GM19468 (cell line): ENCODE results near the gene SIRT2.

Experiments
- ATAC-seq: cut with Tn5 transposase; IDR thresholded peaks from one replicate; pipeline ENCODE4 v1.9.1; 2021; ENCODE audit warnings: mild to moderate bottlenecking, moderate library complexity, moderate number of reproducible peaks; ENCODE audit not compliant: unreplicated experiment; ENCODE audit errors: extremely low read depth

Gene SIRT2

GRCh38 chr19:38921420-38922274 lies 22.2 kb upstream of the SIRT2 start:
- ATAC-seq = no peak

GRCh38 chr19:38920602-38921419 lies 21.4 kb upstream of the SIRT2 start:
- ATAC-seq = no peak

DNA sequence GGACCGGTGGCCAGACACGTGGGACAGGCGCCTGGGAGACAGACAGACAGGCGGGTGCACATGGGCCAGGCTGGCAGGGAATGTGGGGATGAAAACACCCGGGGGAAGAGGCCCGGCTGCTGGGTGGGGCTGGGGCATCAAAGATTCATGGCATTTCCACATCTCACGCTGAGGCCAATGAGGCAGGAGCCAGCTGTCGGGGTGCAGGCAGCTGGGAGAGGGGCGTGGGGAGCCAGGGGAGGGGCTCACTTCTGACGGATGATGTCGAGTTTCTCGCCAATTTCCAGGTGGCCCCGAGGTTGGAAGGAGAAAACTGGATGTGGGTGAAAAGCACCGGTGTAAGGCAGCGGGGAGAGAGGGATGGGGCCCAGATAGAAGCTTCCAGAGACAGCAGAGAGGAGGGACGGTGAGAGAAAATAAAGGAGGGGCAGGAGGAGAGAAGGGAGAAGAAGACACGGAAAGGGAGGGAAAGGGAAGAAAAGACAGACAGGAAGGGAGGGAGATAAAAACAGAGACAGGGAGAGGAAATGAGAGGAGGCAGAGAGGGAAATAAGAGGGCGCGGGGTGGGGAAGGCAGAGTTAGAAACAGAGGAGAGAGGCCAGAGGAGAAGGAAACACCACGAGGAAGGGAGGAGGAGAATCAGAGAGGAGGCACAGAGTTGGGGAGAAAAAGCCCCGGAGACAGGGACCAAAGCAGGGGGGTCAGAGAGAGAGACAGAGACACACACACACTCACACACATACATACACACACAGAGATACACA lies 20.6 kb upstream of the SIRT2 start:
- no peak for ATAC-seq

DNA sequence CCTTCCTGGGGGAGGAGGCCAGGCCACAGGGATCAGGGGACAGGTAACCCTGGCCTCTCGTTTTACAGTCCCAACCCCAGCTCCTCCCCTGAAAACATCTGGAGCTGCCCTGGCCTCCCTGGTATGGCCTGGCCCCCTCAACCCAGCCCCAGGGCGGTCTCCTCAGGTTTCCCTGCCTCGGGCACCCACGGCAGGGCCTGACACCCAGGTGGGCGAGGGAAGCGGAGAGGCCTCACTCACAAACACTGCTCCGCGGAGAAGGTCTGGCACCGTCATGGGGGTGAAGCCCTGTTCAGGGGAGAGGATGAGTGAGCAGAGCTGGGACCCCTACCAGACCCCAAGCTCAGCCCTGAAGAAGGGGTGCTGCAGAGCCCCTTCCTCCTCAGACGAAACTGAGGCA lies 19.1 kb upstream of the SIRT2 start:
- no peak for ATAC-seq

- no peak for ATAC-seq
Observed at GRCh38 chr19:38917921-38918491, 18.6 kb upstream of the SIRT2 start.

GRCh38 chr19:38917516-38917915 lies 18.1 kb upstream of the SIRT2 start:
- ATAC-seq = no peak

DNA sequence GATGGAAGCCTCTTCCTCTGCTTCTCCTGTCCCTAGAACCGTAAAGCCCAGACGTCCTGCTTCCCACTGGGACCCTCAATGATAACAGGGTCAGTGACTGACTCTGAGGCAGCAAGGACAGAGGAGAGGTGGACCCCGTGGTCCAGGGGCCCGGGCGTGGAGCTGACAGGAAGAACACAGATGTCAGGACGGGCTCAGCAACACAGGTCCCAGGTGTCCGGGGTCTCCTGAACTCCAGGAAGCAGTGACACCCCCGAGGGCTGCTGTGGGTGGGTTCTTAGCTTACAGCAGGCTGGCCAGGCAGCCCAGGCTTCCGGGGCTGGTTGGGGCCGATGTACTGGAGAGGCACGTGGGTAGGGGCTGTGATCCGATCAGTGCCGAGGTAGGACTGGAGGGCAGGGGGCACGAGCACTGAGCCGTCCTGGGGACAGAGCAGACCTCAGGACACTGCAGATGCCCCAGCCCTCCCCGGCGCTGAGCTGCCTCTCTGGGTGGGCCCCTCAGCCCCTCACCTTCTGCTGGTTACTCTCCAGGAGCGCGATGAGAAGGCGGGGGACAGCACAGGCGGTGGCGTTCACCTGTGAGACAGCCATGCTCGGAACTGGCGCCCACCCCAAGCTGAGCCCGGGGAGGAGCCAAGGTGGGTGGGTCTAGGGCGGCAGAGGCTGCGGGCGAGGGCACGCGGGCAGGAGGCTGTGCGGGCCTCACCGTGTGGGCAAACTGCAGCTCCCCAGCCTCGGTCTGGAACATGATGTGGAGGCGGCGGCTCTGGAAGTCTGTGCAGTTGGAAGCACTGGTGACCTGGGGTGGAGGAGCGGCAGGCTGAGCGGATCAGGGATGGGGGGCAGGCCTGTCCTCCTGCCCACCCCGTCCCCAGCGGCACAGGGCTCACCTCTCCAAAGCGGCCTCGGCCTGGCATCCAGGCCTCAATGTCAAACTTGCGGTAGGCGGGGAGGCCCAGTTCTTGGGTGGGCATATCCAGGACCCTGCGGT lies 16.2 kb upstream of the SIRT2 start:
- ATAC-seq = no peak

DNA sequence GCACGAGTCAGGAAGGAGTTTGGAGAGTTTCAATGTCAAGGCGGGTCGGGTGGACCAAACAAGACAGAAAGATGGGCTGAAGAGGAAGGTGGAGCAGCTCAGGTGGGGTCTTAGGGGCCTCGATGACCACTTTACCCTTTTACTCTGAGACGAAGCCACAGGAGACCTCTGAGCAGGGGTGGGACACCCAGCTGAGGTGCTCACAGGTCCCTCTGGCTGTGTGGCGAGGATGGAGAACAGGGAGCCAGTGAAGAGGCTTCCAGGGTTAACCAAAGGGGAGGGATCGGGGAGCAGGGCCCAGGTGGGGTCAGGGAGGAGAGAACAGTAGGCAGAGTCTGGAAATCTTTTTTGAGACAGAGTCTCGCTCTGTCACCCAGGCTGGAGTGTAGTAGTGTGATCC lies 14.5 kb upstream of the SIRT2 start:
- no peak for ATAC-seq

DNA sequence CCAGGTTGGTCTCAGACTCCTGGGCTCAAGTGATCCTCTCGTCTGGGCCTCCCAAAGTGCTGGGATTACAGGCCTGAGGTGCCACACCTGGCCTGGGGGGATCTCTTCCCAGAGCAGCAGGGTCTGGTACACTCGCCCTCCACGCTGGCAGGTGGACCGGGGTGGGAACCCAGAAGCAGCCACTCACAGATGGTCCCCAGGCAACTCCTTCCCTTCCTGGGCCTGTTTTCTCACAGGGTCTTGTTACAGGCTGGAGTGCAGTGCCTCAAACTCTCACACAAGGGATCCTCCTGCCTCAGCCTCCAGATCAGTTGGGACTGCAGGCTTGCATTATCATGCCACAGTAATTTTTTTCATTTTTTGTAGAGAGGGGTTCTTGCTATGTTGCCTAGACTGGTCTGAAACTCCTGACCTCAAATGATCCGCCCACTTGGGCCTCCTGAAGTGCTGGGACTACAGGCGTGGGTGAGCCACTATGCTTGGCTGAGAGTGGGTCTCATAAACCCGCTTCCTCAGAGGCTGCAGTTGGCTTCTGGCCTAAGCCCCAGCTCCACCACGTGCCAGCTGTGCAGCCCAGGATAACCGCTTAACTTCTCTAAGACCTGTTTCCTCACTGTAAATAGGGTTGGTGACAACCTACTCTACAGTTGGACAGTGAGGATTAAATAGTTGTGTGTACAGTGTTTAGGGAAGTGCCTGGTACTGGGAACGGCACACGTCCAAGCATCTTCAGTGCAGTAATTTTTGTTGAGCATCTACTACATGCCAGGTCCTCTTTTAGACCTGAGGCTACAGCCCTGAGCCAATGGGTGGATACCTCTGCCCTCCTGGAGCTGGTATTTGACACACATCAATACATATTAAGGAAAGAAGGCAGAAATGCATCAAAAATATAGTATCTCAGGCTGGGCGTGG lies 13.4 kb upstream of the SIRT2 start:
- no peak for ATAC-seq

DNA sequence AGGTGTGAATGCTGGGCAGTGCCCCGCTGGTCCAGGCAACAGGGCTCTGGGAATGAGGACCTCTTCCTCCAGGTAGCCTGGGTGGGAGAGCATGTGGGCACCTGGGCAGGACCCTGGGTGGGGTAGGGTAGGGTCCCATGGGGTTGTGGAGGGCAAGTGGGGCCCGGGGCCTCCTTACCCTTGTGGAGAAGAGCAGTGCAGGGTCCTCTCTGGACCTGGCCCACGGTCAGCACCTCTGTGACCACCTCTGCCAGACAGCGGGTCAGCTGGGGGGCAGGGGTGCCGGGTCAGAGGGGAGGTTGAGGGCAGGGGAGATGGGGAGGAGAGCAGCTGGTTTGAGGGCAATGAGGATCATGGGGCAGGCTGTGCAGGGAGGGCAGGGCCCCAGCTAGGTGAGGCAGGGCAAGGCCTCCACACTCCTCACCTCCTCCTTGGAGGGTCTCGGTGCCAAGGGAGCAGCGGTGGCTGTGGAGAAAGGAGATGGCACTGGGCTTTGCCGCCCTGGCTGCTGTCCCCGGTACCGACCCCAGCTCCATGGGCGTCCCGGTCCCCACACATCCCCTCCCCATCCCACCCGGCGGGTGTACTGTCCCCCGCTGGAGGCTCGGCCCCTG lies 12.1 kb upstream of the SIRT2 start:
- no peak for ATAC-seq

- ATAC-seq = no peak
Observed at GRCh38 chr19:38910488-38910887, 11.1 kb upstream of the SIRT2 start.

GRCh38 chr19:38908911-38909310 lies 9.5 kb upstream of the SIRT2 start:
- no peak for ATAC-seq

GRCh38 chr19:38907670-38908069 lies 8.3 kb upstream of the SIRT2 start:
- ATAC-seq = no peak

DNA sequence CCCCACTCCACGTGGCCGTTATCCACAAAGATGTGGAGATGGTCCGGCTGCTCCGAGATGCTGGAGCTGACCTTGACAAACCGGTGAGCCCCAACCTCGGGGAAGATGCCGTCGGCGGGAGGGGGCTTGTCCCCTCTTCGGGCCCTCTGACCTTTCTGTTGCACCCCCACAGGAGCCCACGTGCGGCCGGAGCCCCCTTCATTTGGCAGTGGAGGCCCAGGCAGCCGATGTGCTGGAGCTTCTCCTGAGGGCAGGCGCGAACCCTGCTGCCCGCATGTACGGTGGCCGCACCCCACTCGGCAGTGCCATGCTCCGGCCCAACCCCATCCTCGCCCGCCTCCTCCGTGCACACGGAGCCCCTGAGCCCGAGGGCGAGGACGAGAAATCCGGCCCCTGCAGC lies 7.8 kb upstream of the SIRT2 start:
- no peak for ATAC-seq

DNA sequence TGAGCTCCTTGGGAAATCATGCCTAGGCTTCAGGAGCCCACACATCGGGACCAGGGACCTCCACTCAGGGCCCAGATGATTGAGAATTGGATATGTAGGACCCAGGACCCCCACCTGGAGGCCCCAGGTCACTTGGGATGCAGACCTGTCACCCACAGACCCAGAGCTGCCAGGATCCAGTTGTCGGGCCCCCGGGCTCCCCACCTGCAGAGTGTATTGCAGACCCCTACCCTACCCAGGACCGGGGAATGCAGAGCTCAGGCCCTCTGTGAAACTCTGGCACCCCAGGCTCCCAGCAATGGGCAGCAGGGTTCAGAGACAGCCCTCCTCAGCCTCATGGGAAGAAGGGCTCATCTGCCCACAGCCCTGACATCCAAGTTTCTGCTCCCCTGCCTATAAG lies 6.2 kb upstream of the SIRT2 start:
- ATAC-seq = no peak

- ATAC-seq = no peak
Observed at GRCh38 chr19:38904581-38905539, 5.4 kb upstream of the SIRT2 start.

DNA sequence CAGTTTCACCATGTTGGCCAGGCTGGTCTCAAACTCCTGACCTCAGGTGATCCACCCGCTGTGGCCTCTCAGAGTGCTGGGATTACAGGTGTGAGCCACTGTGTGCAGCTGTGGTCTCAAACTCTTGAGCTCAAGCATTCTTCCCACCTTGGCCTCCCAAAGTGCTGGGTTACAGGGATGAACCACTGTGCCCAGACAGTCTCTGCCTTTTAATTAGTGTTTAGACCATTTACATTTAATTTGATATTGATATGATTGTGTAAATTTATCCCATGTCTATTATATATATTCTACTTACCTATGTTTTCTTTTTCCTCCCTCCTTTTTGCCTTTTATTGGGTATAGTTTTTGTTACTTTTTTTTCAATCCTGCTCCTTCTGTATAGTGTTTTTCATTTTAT lies 2.3 kb upstream of the SIRT2 start:
- ATAC-seq = no peak
